Cardiac fibroblast (primary cell): ENCODE results near the gene TSPAN32.
A peak's percentile ranks its signal among the peaks of the same experiment; 100 is the strongest.

Source experiments
- DNase-seq, 2 donors: peaks; one replicate each; pipeline versions ENCODE4 v3.0.0 to v3.0.0-alpha.2; 2010; ENCODE audit warnings: low read depth in 2 of 2
- H3K4me3 ChIP-seq, 2 donors: replicated peaks in 1 of 2; 1 replicate in 1 of 2; 2 replicates in 1 of 2; pipeline ENCODE4 v1.5.1; 2011; ENCODE audit warnings: low read depth in 2 of 2, low read length in 2 of 2, mild to moderate bottlenecking in 2 of 2, moderate library complexity in 1 of 2
- TF ChIP-seq, protein P1 (sequence below): IDR thresholded peaks from one replicate; pipeline ENCODE4 v1.5.1; 2011; ENCODE audit warnings: low read depth, mild to moderate bottlenecking, low read length, inconsistent platforms

Gene TSPAN32

DNA sequence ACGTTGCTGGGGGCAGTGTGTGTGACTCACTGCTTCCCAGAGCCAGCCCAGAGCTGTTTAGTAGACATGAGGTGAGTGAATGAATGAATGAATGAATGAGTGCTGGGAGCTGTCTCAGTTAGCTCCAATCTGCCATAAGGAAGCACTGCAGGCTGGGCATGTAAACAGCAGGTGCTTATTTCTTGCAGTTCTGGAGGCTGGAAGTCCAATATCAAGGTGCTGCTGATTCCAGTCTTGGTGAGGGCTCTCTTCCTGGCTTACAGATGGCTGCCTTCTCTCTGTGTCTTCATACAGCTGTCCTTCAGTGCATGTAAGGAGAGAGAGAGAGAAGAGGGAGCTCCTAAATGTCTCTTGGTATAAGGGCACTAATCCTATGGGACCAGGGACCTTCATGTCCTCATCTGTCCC is 4.2 kb upstream of the TSPAN32 start:
- no peak overlapping the region for H3K4me3 ChIP-seq
- TF ChIP-seq, protein P1, sequence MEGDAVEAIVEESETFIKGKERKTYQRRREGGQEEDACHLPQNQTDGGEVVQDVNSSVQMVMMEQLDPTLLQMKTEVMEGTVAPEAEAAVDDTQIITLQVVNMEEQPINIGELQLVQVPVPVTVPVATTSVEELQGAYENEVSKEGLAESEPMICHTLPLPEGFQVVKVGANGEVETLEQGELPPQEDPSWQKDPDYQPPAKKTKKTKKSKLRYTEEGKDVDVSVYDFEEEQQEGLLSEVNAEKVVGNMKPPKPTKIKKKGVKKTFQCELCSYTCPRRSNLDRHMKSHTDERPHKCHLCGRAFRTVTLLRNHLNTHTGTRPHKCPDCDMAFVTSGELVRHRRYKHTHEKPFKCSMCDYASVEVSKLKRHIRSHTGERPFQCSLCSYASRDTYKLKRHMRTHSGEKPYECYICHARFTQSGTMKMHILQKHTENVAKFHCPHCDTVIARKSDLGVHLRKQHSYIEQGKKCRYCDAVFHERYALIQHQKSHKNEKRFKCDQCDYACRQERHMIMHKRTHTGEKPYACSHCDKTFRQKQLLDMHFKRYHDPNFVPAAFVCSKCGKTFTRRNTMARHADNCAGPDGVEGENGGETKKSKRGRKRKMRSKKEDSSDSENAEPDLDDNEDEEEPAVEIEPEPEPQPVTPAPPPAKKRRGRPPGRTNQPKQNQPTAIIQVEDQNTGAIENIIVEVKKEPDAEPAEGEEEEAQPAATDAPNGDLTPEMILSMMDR = no peak
- DNase-seq = no peak

DNA sequence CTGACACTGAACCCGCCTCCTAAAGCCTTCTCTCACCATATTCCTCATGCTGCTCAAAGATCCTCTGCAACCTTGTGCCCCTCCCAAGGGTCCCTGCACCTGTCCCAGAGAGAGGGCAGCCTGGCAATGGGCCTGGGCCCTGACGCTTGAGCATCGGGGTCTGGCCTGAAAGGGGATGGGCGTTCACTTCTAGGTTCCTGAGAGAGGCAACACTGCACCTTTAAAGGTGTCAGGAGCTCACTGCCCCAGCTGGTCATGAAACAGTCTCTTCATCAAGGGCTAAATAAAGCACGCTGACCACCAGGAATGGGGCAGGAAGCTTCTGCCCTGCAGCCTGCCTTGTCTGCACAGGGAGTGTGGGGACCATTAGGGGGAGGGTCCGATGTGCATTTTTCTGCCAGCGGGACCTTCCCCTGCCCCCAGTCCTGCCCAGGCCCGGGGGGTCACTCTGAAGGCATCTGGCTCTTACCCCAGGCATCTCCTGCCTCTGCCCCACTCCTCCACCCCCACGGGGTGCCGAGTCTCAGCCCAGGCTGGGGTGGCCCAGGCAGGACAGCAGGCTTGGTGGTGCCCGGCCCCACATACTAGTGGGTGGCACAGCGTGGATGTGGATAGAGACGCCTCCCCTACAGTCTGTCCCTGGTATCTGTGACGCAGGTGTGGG is 3.5 kb upstream of the TSPAN32 start:
- no peak overlapping the region for H3K4me3 ChIP-seq
- TF ChIP-seq, protein P1 = no peak
- no peak for DNase-seq

DNA sequence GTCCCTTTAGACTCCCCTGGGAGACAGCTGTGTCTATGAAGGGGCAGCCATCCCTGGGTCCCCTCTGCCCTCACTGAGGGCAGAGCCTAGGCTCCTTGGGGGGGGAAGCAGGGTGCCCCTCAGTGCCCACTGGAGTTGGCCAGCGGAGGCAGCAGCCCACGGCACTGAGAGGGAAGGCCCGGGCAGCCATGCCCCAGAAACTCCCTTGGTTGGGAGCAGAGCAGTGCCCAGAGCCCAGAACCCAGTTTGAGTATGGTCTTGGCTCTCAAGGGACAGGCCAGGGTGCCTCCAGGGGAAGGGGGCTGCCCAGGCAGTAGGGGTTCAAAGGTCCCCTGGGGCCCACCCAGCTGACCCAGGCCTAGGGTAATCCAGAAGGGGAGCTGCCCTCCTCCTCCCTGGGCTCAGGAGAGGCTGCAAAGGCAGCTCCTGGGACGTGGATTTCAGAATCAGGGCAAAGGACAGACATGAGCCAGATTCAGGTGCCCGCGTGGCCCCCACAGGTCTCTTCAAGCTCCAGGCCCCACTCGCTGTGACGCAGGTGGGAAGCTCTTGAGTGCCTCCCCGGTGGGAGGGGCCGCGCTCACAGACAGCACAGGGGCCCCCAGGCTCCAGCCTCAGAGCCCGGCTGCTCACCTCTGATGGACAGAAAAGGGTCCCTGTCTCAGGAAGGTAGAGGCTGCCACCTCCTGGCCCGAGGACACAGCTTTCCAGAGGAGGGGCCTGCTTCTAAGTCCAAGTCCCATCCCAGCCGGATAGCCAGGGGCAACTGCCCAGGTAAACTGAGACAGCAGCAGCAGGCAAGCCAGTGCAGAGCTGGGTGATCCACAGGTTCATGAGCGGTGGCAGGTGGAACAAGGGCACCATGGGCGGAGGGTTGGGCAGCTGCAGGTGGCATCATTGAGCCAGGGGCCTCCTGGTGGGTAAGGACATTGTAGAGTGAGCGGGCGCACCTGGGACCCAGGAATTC is 2.7 kb upstream of the TSPAN32 start:
- TF ChIP-seq, protein P1 = peak; percentile 7
- H3K4me3 ChIP-seq = no peak overlapping the region
- peak; percentile 6 to 23 for DNase-seq

DNA sequence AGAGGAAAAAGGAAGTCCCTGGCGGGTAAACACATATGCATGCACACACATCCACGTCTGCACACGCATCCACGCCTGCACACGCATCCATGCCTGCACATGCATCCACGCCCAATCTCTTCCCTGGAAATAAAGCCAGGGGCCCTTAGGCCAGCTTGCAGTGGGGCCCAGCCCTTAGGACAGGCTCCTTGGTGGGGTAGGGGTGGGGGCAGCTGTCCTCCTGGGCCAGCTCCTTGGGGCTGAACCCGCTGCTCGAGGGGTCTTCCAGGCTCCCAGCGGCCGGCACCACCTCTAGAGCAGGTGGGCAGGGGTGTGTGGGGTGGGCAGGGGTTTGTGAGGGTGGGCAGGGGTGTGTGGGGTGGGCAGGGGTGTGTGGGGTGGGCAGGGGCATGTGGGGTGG is 2.0 kb upstream of the TSPAN32 start:
- TF ChIP-seq, protein P1 = no peak
- H3K4me3 ChIP-seq = no peak overlapping the region
- DNase-seq = no peak

DNA sequence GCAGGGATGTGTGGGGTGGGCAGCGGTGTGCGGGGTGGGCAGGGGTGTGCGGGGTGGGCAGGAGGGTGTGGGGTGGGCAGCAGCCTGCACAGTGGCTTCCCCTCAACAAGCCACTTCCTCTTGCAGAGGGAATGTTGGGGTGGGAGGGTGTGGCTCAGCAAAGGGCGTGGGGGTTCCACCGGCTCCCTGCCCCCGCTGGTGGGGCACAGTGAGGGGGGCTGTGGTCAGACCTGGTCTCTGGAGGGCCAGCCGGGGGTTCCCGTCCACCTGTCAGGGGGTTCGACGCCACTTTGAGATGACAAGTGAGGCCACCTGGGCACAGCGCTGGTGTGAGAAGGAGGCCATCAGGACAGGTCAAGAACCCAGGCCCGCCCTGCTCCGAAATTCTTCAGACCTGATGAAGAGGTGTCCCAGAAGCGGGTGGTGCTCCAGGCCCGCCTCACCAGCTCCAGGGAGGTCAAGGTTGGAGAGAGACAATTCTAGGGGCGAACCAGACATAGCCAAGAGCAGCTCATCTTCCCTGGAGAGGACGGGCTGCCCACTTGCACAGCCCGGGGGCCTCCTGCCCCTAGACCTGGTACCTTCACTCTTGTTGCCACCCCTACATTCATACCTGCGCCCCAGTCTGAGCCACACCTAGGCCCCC is 1.4 kb upstream of the TSPAN32 start:
- TF ChIP-seq, protein P1 = no peak
- DNase-seq = no peak
- no peak overlapping the region for H3K4me3 ChIP-seq

DNA sequence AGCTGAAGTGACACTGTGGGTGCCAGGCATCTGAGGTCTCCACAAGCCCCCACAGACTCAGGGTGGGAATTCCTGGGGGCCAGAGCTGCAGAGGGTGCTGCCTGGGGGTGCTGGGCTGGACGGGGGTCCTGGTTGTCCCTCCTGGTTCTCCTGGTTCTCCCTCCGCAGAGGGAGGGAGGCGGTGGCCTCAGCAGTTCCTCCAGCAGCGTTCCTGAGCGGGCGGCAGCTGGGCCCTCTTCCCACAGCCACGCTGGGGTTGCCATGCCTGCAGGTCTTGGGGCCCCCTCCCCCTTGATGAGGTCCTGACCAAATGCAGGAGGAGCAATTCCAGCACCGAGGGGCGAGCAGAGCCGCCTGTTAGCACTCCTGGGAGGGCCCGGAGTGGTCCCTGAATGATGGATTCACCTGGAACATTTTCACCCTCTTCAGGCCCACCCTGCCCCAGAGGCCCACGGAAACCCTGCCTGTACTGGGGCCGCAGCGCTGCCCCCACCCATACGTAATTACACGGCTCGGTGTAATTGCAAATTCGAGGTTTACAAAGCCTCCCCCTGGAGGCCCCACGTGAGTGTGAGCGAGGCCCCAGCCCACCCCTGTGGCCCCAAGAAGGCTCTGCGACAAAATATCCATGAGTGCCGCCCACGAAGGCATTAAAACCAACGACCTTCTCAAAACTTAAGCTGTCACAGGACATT is 730 bp upstream of the TSPAN32 start:
- H3K4me3 ChIP-seq = no peak overlapping the region
- no peak for DNase-seq
- TF ChIP-seq, protein P1 = no peak
